Esophagus squamous epithelium (tissue), 5 donors: ENCODE results near the gene MNX1. TPM values are rescaled to one million over a fixed set of nuclear protein-coding genes. Genes with fewer than 3 reads are reported as not detected.

Experiments used
- DNase-seq: peaks from one replicate; lab custom pipeline; 2025; lab: John Stamatoyannopoulos, UW
- H3K27ac ChIP-seq, 4 donors: fragments of 200-600 bp; sonication (generic); one replicate each; pipeline ENCODE4 v1.5.1; 2016 to 2019; ENCODE audit warnings: mild to moderate bottlenecking in 1 of 4
- H3K27me3 ChIP-seq, 4 donors: fragments of 200-600 bp; sonication (generic); 1 replicate in 3 of 4; 2 replicates in 1 of 4; pipeline versions ENCODE4 v1.5.1 to v1.6.0; 2017 to 2021; ENCODE audit warnings: antibody characterized with exemption in 1 of 4
- H3K36me3 ChIP-seq, 3 donors: fragments of 200-600 bp; sonication (generic); one replicate each; pipeline ENCODE4 v1.5.1; 2016 to 2019
- H3K4me1 ChIP-seq, 3 donors: fragments of 200-600 bp; sonication (generic); one replicate each; pipeline ENCODE4 v1.5.1; 2017 to 2019
- H3K4me3 ChIP-seq, 4 donors: fragments of 200-600 bp; sonication (generic); 1 replicate in 3 of 4; 2 replicates in 1 of 4; pipeline ENCODE4 v1.5.1; 2016 to 2019; ENCODE audit warnings: mild to moderate bottlenecking in 2 of 4, moderate library complexity in 1 of 4
- H3K9me3 ChIP-seq, 3 donors: fragments of 200-600 bp; sonication (generic); one replicate each; pipeline ENCODE4 v1.5.1; 2016 to 2019
- POLR2A ChIP-seq, 4 donors: fragments of 450-650 bp; IDR thresholded peaks; one replicate each; pipeline ENCODE4 v1.6.1; 2017; ENCODE audit warnings: antibody characterized with exemption in 4 of 4, mild to moderate bottlenecking in 4 of 4, moderate library complexity in 3 of 4
- WGBS, 2 donors: methylation state at CpG; one replicate each; pipeline ENCODE4 v1.1.5; 2018; 5-methylcytosine and 5-hydroxymethylcytosine counted together
- intact Hi-C: fragments of 100-400 bp; cut with DNase I; formaldehyde crosslinking; loops from one replicate; pipeline ENCODE4 v1.15.0; 2022
- total RNA-seq, 4 donors: library from RNA; depleted of rRNA; stranded (reverse); fragments of >200 nt; gene quantifications; one replicate each; pipeline ENCODE4 v1.1.0, GENCODE V29; 2016
- TF ChIP-seq, protein P1 (sequence below), 6 experiments: fragments of 450-650 bp in 4 of 6; fragments of 200-600 bp in 2 of 6; sonication (generic) in 2 of 6; IDR thresholded peaks; one replicate each; pipeline ENCODE4 v1.5.1; 2016 to 2019; ENCODE audit warnings: antibody characterized with exemption in 6 of 6, mild to moderate bottlenecking in 4 of 6, moderate library complexity in 4 of 6
- donor health status: DM: yes; HTN: yes; CAD: no.

MNX1 gene
- total RNA-seq, 4 donors from 2014 or later = 0.47 to 1.1 TPM; not detected in 2

GRCh38 chr7:157016352-157017041, 6.0 kb upstream of the MNX1 start:
- WGBS, 2 donors = 42 to 52% methylated on average over 11 of the region's 16 CpGs
- no peak for TF ChIP-seq POLR2A (IDR thresholded peaks at IDR 0.05)
- TF ChIP-seq, protein P1, sequence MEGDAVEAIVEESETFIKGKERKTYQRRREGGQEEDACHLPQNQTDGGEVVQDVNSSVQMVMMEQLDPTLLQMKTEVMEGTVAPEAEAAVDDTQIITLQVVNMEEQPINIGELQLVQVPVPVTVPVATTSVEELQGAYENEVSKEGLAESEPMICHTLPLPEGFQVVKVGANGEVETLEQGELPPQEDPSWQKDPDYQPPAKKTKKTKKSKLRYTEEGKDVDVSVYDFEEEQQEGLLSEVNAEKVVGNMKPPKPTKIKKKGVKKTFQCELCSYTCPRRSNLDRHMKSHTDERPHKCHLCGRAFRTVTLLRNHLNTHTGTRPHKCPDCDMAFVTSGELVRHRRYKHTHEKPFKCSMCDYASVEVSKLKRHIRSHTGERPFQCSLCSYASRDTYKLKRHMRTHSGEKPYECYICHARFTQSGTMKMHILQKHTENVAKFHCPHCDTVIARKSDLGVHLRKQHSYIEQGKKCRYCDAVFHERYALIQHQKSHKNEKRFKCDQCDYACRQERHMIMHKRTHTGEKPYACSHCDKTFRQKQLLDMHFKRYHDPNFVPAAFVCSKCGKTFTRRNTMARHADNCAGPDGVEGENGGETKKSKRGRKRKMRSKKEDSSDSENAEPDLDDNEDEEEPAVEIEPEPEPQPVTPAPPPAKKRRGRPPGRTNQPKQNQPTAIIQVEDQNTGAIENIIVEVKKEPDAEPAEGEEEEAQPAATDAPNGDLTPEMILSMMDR (IDR thresholded peaks at IDR 0.05) = no peak
- Histone ChIP-seq H3K4me1 (peaks cover 12 to 44% (median 14%) of the 10 kb centered on the region in 3 donors), H3K4me3 (no peak overlapping the region), H3K9me3 (no peaks in the 10 kb centered on the region), H3K27ac (no peak overlapping the region), H3K27me3 (peaks cover 28 to 100% (median 47%) of the 10 kb centered on the region in 4 donors), H3K36me3 (no peaks in the 10 kb centered on the region)
- intact Hi-C loops = no loop called here
- no peak for DNase-seq

GRCh38 chr7:157016024-157016351, 5.5 kb upstream of the MNX1 start:
- Histone ChIP-seq H3K27ac (no peak overlapping the region), H3K4me1 (peaks cover 9 to 44% (median 17%) of the 10 kb centered on the region in 3 donors), H3K9me3 (no peaks in the 10 kb centered on the region), H3K4me3 (no peak overlapping the region), H3K27me3 (peaks cover 28 to 100% (median 48%) of the 10 kb centered on the region in 4 donors), H3K36me3 (no peaks in the 10 kb centered on the region)
- no peak for TF ChIP-seq POLR2A (IDR thresholded peaks at IDR 0.05)
- TF ChIP-seq, protein P1 (IDR thresholded peaks at IDR 0.05) = no peak
- 42 to 60% methylated on average over 1 to 9 of the region's 11 CpGs for WGBS, 2 donors
- no peak for DNase-seq
- intact Hi-C loops = no loop called here

DNA sequence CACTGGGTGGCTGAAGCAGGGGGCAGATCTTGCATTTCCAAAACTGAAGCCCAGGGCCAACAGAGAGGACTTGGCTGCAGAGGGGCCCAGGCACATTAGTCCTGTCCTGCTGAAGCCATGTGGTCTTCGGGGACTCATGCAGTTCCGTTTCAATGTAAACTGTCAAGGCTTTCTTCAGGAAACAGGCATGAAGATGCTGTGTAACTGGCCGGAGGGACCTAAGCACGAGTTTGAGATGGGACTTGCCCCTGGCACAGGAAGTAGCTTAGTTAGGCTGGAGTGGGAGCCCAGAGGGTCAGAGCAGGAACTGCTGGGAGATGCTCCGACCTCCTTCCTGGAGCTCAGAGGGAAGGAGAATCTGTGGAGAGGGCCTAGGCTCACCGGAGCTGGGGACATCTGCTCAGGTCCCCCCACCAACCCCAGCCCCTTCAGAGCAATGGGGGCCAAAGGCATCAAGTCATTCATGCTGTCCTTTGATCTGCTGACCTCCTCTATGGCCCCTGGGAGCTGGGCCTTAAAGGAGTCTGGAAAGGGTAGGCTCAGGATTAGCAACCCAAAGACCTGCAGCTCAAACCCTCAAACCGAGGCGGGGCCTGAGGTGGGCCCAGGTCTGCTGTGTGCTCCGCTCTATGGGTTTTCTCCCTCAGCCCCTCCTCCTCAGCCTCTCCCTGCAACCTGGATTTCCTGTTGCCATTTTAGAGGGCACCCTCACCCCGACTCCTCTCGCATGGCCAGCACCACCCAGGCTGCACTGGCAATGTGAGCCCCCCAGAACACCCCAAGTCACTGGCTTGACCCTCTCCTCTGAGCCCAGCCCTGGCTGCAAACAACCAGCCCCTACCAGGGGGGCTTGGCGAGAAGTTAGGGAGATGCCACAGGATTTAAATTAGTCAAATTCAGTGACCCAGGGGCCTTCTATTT, 4.4 kb upstream of the MNX1 start:
- no peaks in the 10 kb centered on the region for H3K36me3 ChIP-seq
- peaks cover 15 to 44% (median 15%) of the 10 kb centered on the region in 3 donors for H3K4me1 ChIP-seq
- TF ChIP-seq, protein P1 (IDR thresholded peaks at IDR 0.05) = no peak
- TF ChIP-seq POLR2A (IDR thresholded peaks at IDR 0.05) = no peak
- no peak for DNase-seq
- 37 to 54% methylated on average over 6 to 9 of the region's 12 CpGs for WGBS, 2 donors
- intact Hi-C loops = no loop called here
- no peak overlapping the region for H3K27ac ChIP-seq
- H3K9me3 ChIP-seq = no peaks in the 10 kb centered on the region
- no peak overlapping the region for H3K4me3 ChIP-seq
- peaks cover 22 to 100% (median 39%) of the 10 kb centered on the region in 4 donors for H3K27me3 ChIP-seq

- no peak for DNase-seq
- intact Hi-C loops = no loop called here
- Histone ChIP-seq H3K4me1 (peaks cover 12 to 44% (median 16%) of the 10 kb centered on the region in 3 donors), H3K27ac (no peak overlapping the region), H3K36me3 (no peaks in the 10 kb centered on the region), H3K4me3 (no peak overlapping the region), H3K27me3 (peaks cover 26 to 98% (median 37%) of the 10 kb centered on the region in 4 donors), H3K9me3 (no peaks in the 10 kb centered on the region)
- TF ChIP-seq, protein P1 (IDR thresholded peaks at IDR 0.05) = no peak
- no peak for TF ChIP-seq POLR2A (IDR thresholded peaks at IDR 0.05)
- 49 to 56% methylated on average over 10 to 11 of the region's 13 CpGs for WGBS, 2 donors
Measured at GRCh38 chr7:157013602-157014549, 3.4 kb upstream of the MNX1 start.
